Measurements from ENCODE around the gene VAMP3.

- TF ChIP-seq CTCF (IDR thresholded peaks at IDR 0.05; ENCODE audit: low read depth, low read length) (no peak), POLR2A (IDR thresholded peaks at IDR 0.05; ENCODE audit: extremely low read depth, insufficient read length) (no peak), MAX (IDR thresholded peaks at IDR 0.05; ENCODE audit: low read depth, low read length) (no peak)
Observed at GRCh38 chr1:7760245-7760644, 10.9 kb upstream of the VAMP3 start.
